ENCODE measurements around the gene FBXO27.
"Not testable (repeated sequence)": the region's sequence is repeated elsewhere in the genome, so short reads cannot be mapped to it uniquely, and the experiment has no call there.

Gene FBXO27

GRCh38 chr19:39038098-39038497, 5.7 kb upstream of the FBXO27 start:
- DNase-seq, result peak; percentile 36

- no peak for DNase-seq
Measured at GRCh38 chr19:39037194-39037593, 4.8 kb upstream of the FBXO27 start.

- DNase-seq, result no peak
Measured at GRCh38 chr19:39036581-39036980, 4.2 kb upstream of the FBXO27 start.

GRCh38 chr19:39031368-39032062, 834 bp downstream of the FBXO27 start:
- peak; percentile 89 for DNase-seq

- no peak for DNase-seq
Measured at GRCh38 chr19:39030854-39031367, 1.4 kb downstream of the FBXO27 start.

GRCh38 chr19:39024875-39025641, 7.3 kb downstream of the FBXO27 start:
- DNase-seq, result no peak

GRCh38 chr19:39021063-39021462, 11.3 kb downstream of the FBXO27 start:
- DNase-seq, result no peak

- DNase-seq, result no peak
Measured at GRCh38 chr19:39017646-39018045, 14.7 kb downstream of the FBXO27 start.

GRCh38 chr19:39017026-39017425, 15.3 kb downstream of the FBXO27 start:
- no peak for DNase-seq

- DNase-seq, result no peak
Measured at GRCh38 chr19:39014037-39014436, 18.3 kb downstream of the FBXO27 start.

GRCh38 chr19:39009001-39009400, 23.3 kb downstream of the FBXO27 start:
- no peak for DNase-seq

- no peak for DNase-seq
Measured at GRCh38 chr19:39008137-39008536, 24.2 kb downstream of the FBXO27 start.

GRCh38 chr19:39007096-39007495, 25.3 kb downstream of the FBXO27 start:
- DNase-seq, result no peak

GRCh38 chr19:39004403-39004802, 27.9 kb downstream of the FBXO27 start:
- DNase-seq, result no peak

- DNase-seq, result no peak
Measured at GRCh38 chr19:39003796-39004195, 28.6 kb downstream of the FBXO27 start.

GRCh38 chr19:39003188-39003587, 29.2 kb downstream of the FBXO27 start:
- DNase-seq, result no peak

- DNase-seq, result no peak
Measured at GRCh38 chr19:39001041-39001440, 31.3 kb downstream of the FBXO27 start.

GRCh38 chr19:38997576-38997975, 34.8 kb downstream of the FBXO27 start:
- not testable (repeated sequence) for DNase-seq

GRCh38 chr19:38993271-38993670, 39.1 kb downstream of the FBXO27 start:
- no peak for DNase-seq

GRCh38 chr19:38990949-38991697, 41.2 kb downstream of the FBXO27 start:
- no peak for DNase-seq

GRCh38 chr19:38989614-38990013, 42.7 kb downstream of the FBXO27 start:
- not testable (repeated sequence) for DNase-seq

- DNase-seq, result peak; percentile 78
Measured at GRCh38 chr19:38989066-38989605, 43.2 kb downstream of the FBXO27 start.

GRCh38 chr19:38988627-38989026, 43.7 kb downstream of the FBXO27 start:
- DNase-seq, result not testable (repeated sequence)

All from right kidney (tissue), 1 donor.